ENCODE results near the gene ACKR3.

The ACKR3 gene

DNA sequence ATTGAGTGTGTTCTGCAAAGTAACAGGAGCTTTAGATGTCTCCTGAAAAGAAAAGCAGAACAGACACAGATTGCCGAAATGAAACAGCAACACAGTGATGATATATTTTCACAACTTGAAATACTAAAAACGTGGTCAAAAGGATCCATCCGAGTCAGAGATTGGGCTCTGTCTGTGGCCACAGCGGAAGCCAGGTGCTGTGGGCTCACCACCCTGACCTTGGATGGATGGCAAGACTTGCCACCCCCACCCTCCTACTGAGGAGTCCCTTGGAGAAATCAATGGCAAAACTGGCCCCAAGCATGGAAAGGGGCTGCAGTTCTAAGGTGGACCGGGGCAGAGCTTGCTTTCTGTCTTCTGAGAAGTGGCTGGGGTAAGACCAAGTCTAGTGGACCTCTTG, 31.4 kb upstream of the ACKR3 start:
- TF ChIP-seq JUND (IDR thresholded peaks at IDR 0.05; ENCODE audit: low read depth): no peak
- DNase-seq (ENCODE audit: low read depth in 1 of 2, low spot score in 1 of 2): no peak
- in situ Hi-C loops (cut with HindIII; ENCODE audit: low pct_unique_long_range_greater_than_20kb, low sequenced_read_pairs): no loop called here

DNA sequence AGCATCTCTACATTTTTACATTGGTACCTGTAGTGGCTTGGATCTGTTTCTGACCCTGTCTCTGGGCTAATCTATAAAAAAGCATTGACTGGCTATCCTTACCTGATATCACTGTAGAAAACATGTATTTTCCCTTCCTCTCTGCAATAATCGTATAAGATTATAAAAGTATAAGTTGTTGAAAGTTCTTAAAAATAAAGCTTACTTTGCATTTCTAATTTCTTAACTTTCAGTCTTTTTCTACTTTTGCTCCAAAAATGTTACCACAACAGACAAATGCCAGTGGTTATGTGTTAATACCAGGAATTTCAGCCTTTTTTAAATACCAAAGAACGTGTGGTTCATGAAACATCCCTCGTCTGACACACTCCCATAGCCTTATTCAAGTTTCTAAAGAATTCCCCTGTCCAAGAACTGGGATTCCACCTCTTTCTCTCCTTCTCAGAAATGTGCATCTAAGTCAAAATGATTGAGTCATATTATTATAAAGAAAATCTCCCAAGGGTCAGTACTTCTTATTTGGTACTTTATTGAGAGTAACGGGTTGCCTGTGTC, 28.5 kb upstream of the ACKR3 start:
- DNase-seq (ENCODE audit: low read depth in 1 of 2, low spot score in 1 of 2): no peak
- no peak for TF ChIP-seq JUND (IDR thresholded peaks at IDR 0.05; ENCODE audit: low read depth)
- in situ Hi-C loops (cut with HindIII; ENCODE audit: low pct_unique_long_range_greater_than_20kb, low sequenced_read_pairs): no loop called here

DNA sequence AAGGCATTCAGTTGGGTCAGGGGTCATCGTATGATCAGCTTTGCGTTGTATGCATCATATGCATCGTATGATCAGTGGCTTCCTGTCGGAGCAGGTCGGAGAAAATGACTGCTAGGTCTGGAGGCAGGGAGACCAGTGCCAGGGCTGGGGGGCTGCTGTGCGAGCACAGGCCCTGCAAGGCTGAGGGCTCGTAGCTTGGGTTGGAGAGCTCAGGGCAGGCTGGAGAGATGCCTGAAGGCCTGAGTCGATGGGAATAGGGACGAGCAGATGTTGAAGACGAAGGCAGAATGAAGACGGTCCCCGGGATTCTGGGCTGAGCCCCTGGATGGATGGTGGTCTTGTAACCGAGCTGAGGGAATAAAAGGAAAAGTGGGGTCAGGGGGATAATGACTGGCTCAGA, 25.3 kb upstream of the ACKR3 start:
- DNase-seq (ENCODE audit: low read depth in 1 of 2, low spot score in 1 of 2): no peak
- no peak for TF ChIP-seq JUND (IDR thresholded peaks at IDR 0.05; ENCODE audit: low read depth)
- in situ Hi-C loops (cut with HindIII; ENCODE audit: low pct_unique_long_range_greater_than_20kb, low sequenced_read_pairs): no loop called here

GRCh38 chr2:236545248-236545658, 24.4 kb upstream of the ACKR3 start:
- no peak for TF ChIP-seq JUND (IDR thresholded peaks at IDR 0.05; ENCODE audit: low read depth)
- in situ Hi-C loops (cut with HindIII; ENCODE audit: low pct_unique_long_range_greater_than_20kb, low sequenced_read_pairs): no loop called here
- DNase-seq (ENCODE audit: low read depth in 1 of 2, low spot score in 1 of 2): no peak

GRCh38 chr2:236545814-236546480, 23.7 kb upstream of the ACKR3 start:
- in situ Hi-C loops (cut with HindIII; ENCODE audit: low pct_unique_long_range_greater_than_20kb, low sequenced_read_pairs): no loop called here

GRCh38 chr2:236546561-236547002, 23.0 kb upstream of the ACKR3 start:
- in situ Hi-C loops (cut with HindIII; ENCODE audit: low pct_unique_long_range_greater_than_20kb, low sequenced_read_pairs): no loop called here
- DNase-seq (ENCODE audit: low read depth in 1 of 2, low spot score in 1 of 2): no peak
- no peak for TF ChIP-seq JUND (IDR thresholded peaks at IDR 0.05; ENCODE audit: low read depth)

More at GRCh38 chr2:236545814-236546480, 23.7 kb upstream of the ACKR3 start:
- TF ChIP-seq JUND (IDR thresholded peaks at IDR 0.05; ENCODE audit: low read depth): no peak
- DNase-seq (ENCODE audit: low read depth in 1 of 2, low spot score in 1 of 2): no peak

DNA sequence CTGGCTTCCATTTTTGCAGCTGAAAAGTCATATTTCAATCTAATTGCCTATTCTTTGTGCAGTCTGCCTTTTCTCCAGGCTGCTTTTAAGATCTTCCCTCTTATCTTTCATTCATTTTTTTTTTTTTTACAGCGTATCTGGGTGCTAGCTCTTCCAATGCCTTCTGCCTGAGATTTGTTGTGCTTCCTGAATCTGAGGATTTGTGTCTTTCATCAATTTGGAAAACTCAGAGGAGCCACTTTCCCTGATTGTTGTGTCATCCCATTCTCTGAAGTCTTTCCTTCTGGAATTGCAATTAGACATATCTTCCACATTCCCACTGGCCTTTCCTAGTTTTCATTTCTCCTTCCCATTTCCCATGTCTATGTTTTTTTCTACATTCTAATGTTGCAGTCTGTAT, 21.9 kb upstream of the ACKR3 start:
- TF ChIP-seq JUND (IDR thresholded peaks at IDR 0.05; ENCODE audit: low read depth): no peak
- in situ Hi-C loops (cut with HindIII; ENCODE audit: low pct_unique_long_range_greater_than_20kb, low sequenced_read_pairs): no loop called here
- no peak for DNase-seq (ENCODE audit: low read depth in 1 of 2, low spot score in 1 of 2)

- no peak for TF ChIP-seq JUND (IDR thresholded peaks at IDR 0.05; ENCODE audit: low read depth)
- no peak for DNase-seq (ENCODE audit: low read depth in 1 of 2, low spot score in 1 of 2)
- in situ Hi-C loops (cut with HindIII; ENCODE audit: low pct_unique_long_range_greater_than_20kb, low sequenced_read_pairs): no loop called here
These were observed 21.3 kb upstream of the ACKR3 start for GRCh38 chr2:236548179-236548921.

- TF ChIP-seq JUND (IDR thresholded peaks at IDR 0.05; ENCODE audit: low read depth): no peak
- DNase-seq (ENCODE audit: low read depth in 1 of 2, low spot score in 1 of 2): no peak
- in situ Hi-C loops (cut with HindIII; ENCODE audit: low pct_unique_long_range_greater_than_20kb, low sequenced_read_pairs): no loop called here
These were observed 20.5 kb upstream of the ACKR3 start for GRCh38 chr2:236549165-236549564.

GRCh38 chr2:236550290-236550689, 19.3 kb upstream of the ACKR3 start:
- no peak for TF ChIP-seq JUND (IDR thresholded peaks at IDR 0.05; ENCODE audit: low read depth)
- in situ Hi-C loops (cut with HindIII; ENCODE audit: low pct_unique_long_range_greater_than_20kb, low sequenced_read_pairs): no loop called here
- no peak for DNase-seq (ENCODE audit: low read depth in 1 of 2, low spot score in 1 of 2)

DNA sequence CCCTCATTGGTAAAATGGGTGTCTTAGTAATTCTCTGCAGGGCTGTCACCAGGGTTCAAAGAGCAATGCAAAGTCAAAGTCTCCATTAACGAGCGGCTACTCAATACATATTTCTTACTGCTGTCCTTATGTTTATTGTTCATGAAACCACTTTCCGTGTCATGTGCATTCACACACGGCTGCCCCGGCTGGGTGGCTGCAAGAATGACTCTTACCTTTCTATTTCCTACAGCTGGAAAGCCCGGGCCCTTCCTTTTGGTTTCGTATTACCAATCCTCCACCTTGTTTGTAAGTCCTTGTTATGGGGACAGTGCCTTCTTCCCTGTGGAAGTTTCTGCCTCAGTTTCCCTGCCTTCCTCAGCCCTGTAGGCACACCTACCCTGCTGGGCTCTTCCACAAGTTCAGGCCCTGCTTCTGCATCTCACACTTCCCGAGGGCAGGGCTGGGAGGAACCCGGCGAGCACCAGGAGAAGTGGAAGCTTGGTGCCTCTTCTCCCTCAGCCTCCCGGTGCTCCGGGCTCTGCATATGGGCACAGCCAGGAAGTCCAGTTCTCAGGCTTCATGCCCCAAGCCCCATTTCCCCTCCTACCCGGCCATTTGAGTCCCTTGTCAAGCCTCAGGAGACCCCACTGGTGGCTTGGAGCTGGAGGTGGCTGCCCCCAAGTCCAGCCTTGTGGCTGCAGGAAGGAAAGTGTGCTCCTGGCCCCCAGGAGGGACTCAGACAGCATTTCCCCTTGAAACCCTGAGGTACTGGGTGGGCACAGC, 18.7 kb upstream of the ACKR3 start:
- no peak for DNase-seq (ENCODE audit: low read depth in 1 of 2, low spot score in 1 of 2)
- in situ Hi-C loops (cut with HindIII; ENCODE audit: low pct_unique_long_range_greater_than_20kb, low sequenced_read_pairs): no loop called here
- TF ChIP-seq JUND (IDR thresholded peaks at IDR 0.05; ENCODE audit: low read depth): no peak

DNA sequence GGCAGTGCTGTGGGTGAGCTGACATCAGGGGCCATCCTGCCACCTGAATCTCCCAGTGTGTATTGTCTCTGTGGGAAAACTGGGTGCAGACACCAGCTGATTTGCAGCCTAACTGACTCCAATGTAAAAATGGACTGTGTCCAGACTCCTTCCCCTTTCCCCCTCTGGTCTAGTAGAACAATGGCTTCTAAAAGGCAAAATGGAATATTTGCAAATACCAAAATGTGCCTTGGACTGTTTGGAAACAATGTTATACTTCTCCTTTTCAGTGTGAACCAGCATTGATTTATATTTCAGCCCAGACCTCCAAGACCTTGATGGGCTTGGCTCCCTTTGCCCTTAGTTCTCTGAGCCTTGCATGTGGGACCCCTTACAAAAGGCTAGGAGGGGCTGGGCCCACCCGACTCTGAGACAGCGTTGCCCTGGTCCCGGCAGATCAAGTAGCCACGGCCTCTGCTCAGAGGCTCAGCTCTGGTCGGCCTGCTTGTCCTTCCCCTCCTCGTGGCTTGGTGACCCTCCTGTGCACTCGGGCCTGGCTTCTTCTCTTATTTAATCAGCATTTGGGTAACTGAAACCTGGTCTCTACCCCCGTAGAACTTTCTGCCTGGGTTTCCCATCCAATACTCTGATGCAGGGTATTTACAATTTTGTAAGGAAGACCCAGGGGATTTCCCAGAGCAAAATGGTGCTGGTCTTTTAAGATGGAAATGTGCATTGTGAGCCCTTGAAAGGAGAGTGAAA, 18.0 kb upstream of the ACKR3 start:
- DNase-seq (ENCODE audit: low read depth in 1 of 2, low spot score in 1 of 2): no peak
- no peak for TF ChIP-seq JUND (IDR thresholded peaks at IDR 0.05; ENCODE audit: low read depth)
- in situ Hi-C loops (cut with HindIII; ENCODE audit: low pct_unique_long_range_greater_than_20kb, low sequenced_read_pairs): no loop called here

Measured in T47D (cell line).